H7 (cell line): ENCODE results near the gene THSD4. TPM values are rescaled to one million over a fixed set of nuclear protein-coding genes. Genes with fewer than 3 reads are reported as not detected.

Experiments used
- DNase-seq: peaks from one replicate; pipeline ENCODE4 v3.0.0; 2012
- H3K27me3 ChIP-seq: 2 replicates; pipeline ENCODE4 v1.6.0; 2011; ENCODE audit warnings: mild to moderate bottlenecking, low read length; ENCODE audit not compliant: control insufficient read depth, insufficient read depth
- H3K36me3 ChIP-seq: replicated peaks from 2 replicates; pipeline ENCODE4 v1.5.1; 2011; ENCODE audit warnings: low read length; ENCODE audit not compliant: control insufficient read depth, insufficient read depth
- H3K4me3 ChIP-seq: 2 replicates; pipeline ENCODE4 v1.5.1; 2011; ENCODE audit warnings: low read depth, mild to moderate bottlenecking, control low read depth, low read length, moderate library complexity; ENCODE audit not compliant: insufficient read depth
- total RNA-seq: library from RNA; depleted of rRNA; stranded (reverse); fragments of >200 nt; shearing (Covaris generic); gene quantifications from 2 replicates; pipeline ENCODE4 v1.2.3, GENCODE V29; 2014

THSD4 gene
- total RNA-seq, 1 experiment from 2014 or later, result 3.9 TPM

GRCh38 chr15:71515375-71516186 lies 400.3 kb downstream of the THSD4 start:
- no peak overlapping the region for H3K4me3 ChIP-seq
- DNase-seq, result no peak
- no peaks in the 10 kb centered on the region for H3K27me3 ChIP-seq
- H3K36me3 ChIP-seq, result no peaks in the 10 kb centered on the region

- Histone ChIP-seq H3K36me3 (no peaks in the 10 kb centered on the region), H3K4me3 (no peak overlapping the region), H3K27me3 (no peaks in the 10 kb centered on the region)
- no peak for DNase-seq
Observed at GRCh38 chr15:71517751-71518150, 402.5 kb downstream of the THSD4 start.

- no peaks in the 10 kb centered on the region for H3K36me3 ChIP-seq
- H3K4me3 ChIP-seq, result no peak overlapping the region
- DNase-seq, result no peak
- H3K27me3 ChIP-seq, result no peaks in the 10 kb centered on the region
Observed at GRCh38 chr15:71518661-71519060, 403.4 kb downstream of the THSD4 start.

DNA sequence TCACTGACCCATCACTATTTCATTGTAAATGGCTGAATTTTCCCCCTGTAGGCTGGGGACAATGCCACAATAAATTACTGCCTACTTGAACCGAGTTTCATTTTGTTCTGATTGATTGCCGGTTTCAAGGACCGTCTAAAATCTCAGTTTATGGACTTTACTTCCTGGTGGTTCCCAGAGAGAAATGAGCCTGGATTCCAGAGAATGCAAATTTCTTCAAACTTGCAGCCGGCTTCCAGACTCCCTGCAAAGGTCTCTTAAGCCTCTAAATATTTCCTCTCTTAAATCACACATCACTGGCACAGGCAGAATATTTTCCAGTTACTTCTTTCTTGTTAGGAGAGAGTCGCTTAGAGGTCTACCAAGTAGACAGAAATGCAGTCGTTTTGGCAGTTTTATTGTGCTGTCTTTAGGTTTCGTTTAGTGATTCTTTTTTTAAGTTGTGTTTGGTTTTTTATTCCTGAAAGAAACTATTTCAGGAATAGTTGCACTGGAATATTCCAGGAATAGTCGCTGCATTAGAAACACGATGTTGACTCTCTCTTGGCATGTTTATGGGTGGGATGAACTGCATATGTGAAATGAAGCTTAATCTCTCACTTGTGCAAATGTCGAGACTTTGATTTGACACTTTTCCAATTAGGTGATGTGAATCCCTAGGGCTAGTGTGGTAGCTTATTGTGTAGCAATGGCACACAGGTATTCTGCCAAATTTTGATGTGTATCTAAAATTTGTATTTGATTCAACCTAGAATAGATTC lies 411.0 kb downstream of the THSD4 start:
- Histone ChIP-seq H3K4me3 (no peak overlapping the region), H3K27me3 (no peaks in the 10 kb centered on the region)

DNA sequence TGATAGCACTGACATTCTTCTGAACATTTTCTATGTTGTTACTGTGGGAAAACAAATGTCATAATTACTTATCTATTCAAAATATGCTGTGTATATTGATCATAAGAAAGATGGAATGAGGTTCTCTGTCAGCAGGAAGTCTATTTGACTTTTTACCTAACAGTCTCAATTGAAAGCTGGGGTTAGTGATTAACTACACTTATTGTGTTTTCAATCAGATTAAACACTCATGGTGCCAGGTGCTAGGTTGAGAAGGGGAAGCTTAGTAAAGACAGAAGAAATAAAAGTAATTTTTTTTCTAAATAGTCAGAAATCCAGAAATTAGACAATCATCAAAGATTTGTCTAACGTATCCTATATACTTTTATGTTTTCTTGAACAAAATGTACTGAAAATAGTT lies 414.1 kb downstream of the THSD4 start:
- Histone ChIP-seq H3K27me3 (no peaks in the 10 kb centered on the region), H3K4me3 (no peak overlapping the region), H3K36me3 (no peaks in the 10 kb centered on the region)
- DNase-seq, result no peak

More for the DNA sequence above, 411.0 kb downstream of the THSD4 start:
- DNase-seq, result no peak
- H3K36me3 ChIP-seq, result no peaks in the 10 kb centered on the region

GRCh38 chr15:71530116-71530515 lies 414.8 kb downstream of the THSD4 start:
- no peaks in the 10 kb centered on the region for H3K27me3 ChIP-seq

GRCh38 chr15:71532994-71533393 lies 417.7 kb downstream of the THSD4 start:
- Histone ChIP-seq H3K36me3 (no peaks in the 10 kb centered on the region), H3K4me3 (no peak overlapping the region), H3K27me3 (no peaks in the 10 kb centered on the region)
- DNase-seq, result peak; percentile 51

More at GRCh38 chr15:71530116-71530515, 414.8 kb downstream of the THSD4 start:
- H3K4me3 ChIP-seq, result no peak overlapping the region
- DNase-seq, result no peak
- H3K36me3 ChIP-seq, result no peaks in the 10 kb centered on the region

DNA sequence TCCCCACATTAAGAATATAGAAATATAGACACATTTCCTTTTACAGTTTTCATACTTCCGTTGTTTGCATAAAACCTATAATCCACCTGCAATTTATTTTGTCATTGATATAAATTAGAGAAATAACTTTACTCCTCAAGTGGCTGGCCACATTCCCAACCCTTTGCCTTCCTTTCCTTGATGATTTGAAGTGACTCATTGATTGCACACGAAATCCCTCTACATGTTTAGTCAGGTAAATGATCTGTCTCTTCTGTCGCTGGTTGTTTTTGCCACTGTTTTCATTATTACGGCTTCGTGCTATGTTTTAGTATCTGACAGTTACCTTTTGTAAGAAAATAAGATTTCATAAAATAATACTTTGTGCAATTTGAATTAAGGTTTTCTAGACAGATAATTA lies 422.9 kb downstream of the THSD4 start:
- Histone ChIP-seq H3K27me3 (no peaks in the 10 kb centered on the region), H3K36me3 (no peaks in the 10 kb centered on the region), H3K4me3 (no peak overlapping the region)
- no peak for DNase-seq

DNA sequence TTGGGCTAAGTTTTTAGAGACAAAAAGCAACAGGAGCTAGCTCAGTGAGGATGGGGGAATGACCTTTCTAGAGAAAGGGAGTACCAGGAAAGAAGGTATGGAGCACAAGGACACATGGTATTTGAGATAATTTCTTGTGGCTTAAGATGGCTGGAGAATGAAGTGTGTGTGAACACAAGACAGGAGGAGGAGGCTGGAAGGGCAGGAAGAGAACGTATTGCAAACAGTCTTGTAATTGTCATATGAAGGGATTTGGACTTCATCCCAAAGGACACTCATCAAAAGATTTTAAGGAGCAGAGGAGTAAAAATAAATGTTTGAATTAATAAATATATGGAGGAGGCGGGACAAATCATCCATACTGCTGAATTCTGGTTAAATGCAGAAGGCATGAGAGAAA lies 426.5 kb downstream of the THSD4 start:
- H3K4me3 ChIP-seq, result no peak overlapping the region
- H3K36me3 ChIP-seq, result no peaks in the 10 kb centered on the region
- H3K27me3 ChIP-seq, result no peaks in the 10 kb centered on the region
- DNase-seq, result no peak

DNA sequence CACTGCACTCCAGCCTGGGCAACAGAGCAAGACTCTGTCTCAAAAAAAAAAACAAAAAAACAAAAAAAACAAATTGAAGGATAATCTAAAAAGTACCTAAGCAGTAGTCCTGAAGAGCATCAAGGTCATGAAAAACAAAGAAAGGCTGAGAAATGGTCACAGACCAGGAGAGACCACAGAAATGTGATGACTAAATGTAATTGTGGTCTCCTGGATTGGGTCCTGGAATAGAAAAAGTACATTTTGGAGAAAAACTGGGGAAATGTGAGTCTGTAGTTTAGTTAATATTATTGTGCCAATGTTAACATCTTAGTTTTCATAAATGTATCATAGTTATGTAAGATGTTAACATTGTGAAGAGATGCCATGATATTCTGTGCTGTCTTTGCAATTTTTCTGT lies 427.6 kb downstream of the THSD4 start:
- no peak for DNase-seq
- H3K36me3 ChIP-seq, result no peaks in the 10 kb centered on the region
- no peaks in the 10 kb centered on the region for H3K27me3 ChIP-seq
- H3K4me3 ChIP-seq, result no peak overlapping the region

DNA sequence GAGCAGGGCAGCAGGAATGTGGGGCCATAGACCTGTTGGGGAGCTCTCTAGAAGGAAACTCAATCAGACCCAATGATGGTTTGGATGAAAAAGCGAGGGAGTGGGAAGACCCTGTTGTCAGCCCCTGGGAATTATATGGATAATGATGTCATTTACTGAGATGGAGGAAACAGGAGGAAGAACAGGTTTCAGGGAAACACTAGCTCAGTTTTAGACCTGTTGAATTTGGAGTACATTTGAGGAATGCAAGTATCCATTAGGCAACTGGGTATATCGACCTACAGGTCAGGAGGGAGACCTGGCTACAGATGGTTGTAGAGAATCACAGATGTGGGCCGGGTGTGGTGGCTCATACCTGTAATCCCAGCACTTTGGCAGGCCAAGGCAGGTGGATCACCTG lies 428.1 kb downstream of the THSD4 start:
- H3K36me3 ChIP-seq, result no peaks in the 10 kb centered on the region
- no peak for DNase-seq
- H3K4me3 ChIP-seq, result no peak overlapping the region
- no peaks in the 10 kb centered on the region for H3K27me3 ChIP-seq

GRCh38 chr15:71545223-71545760 lies 430.0 kb downstream of the THSD4 start:
- Histone ChIP-seq H3K27me3 (no peaks in the 10 kb centered on the region), H3K36me3 (no peaks in the 10 kb centered on the region), H3K4me3 (no peak overlapping the region)
- DNase-seq, result no peak

- Histone ChIP-seq H3K4me3 (no peak overlapping the region), H3K36me3 (no peaks in the 10 kb centered on the region), H3K27me3 (no peaks in the 10 kb centered on the region)
- no peak for DNase-seq
Observed at GRCh38 chr15:71545923-71546322, 430.7 kb downstream of the THSD4 start.

- DNase-seq, result no peak
- no peaks in the 10 kb centered on the region for H3K27me3 ChIP-seq
- H3K4me3 ChIP-seq, result no peak overlapping the region
- H3K36me3 ChIP-seq, result no peaks in the 10 kb centered on the region
Observed at GRCh38 chr15:71547011-71547410, 431.7 kb downstream of the THSD4 start.

- Histone ChIP-seq H3K4me3 (no peak overlapping the region), H3K36me3 (no peaks in the 10 kb centered on the region), H3K27me3 (no peaks in the 10 kb centered on the region)
- peak; percentile 21 for DNase-seq
Observed at GRCh38 chr15:71548401-71548807, 433.1 kb downstream of the THSD4 start.
